WTC11 (cell line): ENCODE data around the gene PPP3CA. TPM values are rescaled to one million over a fixed set of nuclear protein-coding genes. Genes with fewer than 3 reads are reported as not detected.

ENCODE experiments used
- AR ChIP-seq: fragments of 250-450 bp; sonication (Bioruptor Pico); IDR thresholded peaks from 2 replicates; pipeline ENCODE4 v1.9.0; 2021; ENCODE audit warnings: mild to moderate bottlenecking
- ATF1 ChIP-seq: sonication (generic); formaldehyde crosslinking; IDR thresholded peaks from 2 replicates; pipeline ENCODE4 v1.8.1; 2023; ENCODE audit warnings: mild to moderate bottlenecking, moderate library complexity, missing genetic modification reagents
- ATF3 ChIP-seq: sonication (generic); formaldehyde crosslinking; conservative IDR thresholded peaks from 2 replicates; pipeline ENCODE4 v1.8.1; 2022; ENCODE audit warnings: mild to moderate bottlenecking, missing genetic modification reagents
- CBFB ChIP-seq: sonication (generic); formaldehyde crosslinking; IDR thresholded peaks from 2 replicates; pipeline ENCODE4 v1.8.1; 2022; ENCODE audit warnings: mild to moderate bottlenecking, low read depth, missing genetic modification reagents
- CREM ChIP-seq: sonication (generic); formaldehyde crosslinking; IDR thresholded peaks from 2 replicates; pipeline ENCODE4 v1.8.1; 2022; ENCODE audit warnings: mild to moderate bottlenecking, missing genetic modification reagents, moderate library complexity
- ETV6 ChIP-seq: sonication (generic); formaldehyde crosslinking; IDR thresholded peaks from 2 replicates; pipeline ENCODE4 v1.8.1; 2022; ENCODE audit warnings: mild to moderate bottlenecking, missing genetic modification reagents
- FOXP1 ChIP-seq: sonication (generic); formaldehyde crosslinking; IDR thresholded peaks from 2 replicates; pipeline ENCODE4 v1.8.0; 2022; ENCODE audit warnings: missing genetic modification reagents, mild to moderate bottlenecking, moderate library complexity, borderline replicate concordance
- FOXP4 ChIP-seq: sonication (generic); formaldehyde crosslinking; IDR thresholded peaks from 2 replicates; pipeline ENCODE4 v1.8.0; 2022; ENCODE audit warnings: mild to moderate bottlenecking, missing genetic modification reagents
- KAT7 ChIP-seq: sonication (generic); formaldehyde crosslinking; IDR thresholded peaks from 2 replicates; pipeline ENCODE4 v1.8.1; 2023; ENCODE audit warnings: missing genetic modification reagents, mild to moderate bottlenecking, borderline replicate concordance
- MYBL2 ChIP-seq: sonication (generic); formaldehyde crosslinking; IDR thresholded peaks from 2 replicates; pipeline ENCODE4 v1.8.1; 2023; ENCODE audit warnings: mild to moderate bottlenecking, moderate library complexity, missing genetic modification reagents
- OVOL2 ChIP-seq: fragments of 250-450 bp; sonication (Bioruptor Pico); IDR thresholded peaks from 2 replicates; pipeline ENCODE4 v1.9.0; 2021; ENCODE audit warnings: mild to moderate bottlenecking, borderline replicate concordance
- SP1 ChIP-seq: sonication (generic); formaldehyde crosslinking; conservative IDR thresholded peaks from 2 replicates; pipeline ENCODE4 v1.8.1; 2022; ENCODE audit warnings: missing genetic modification reagents
- STAT6 ChIP-seq: sonication (generic); formaldehyde crosslinking; conservative IDR thresholded peaks from 2 replicates; pipeline ENCODE4 v1.8.1; 2023; ENCODE audit warnings: mild to moderate bottlenecking, low read depth, missing genetic modification reagents, moderate library complexity
- USF1 ChIP-seq: sonication (generic); formaldehyde crosslinking; IDR thresholded peaks from 2 replicates; pipeline ENCODE4 v1.8.0; 2022; ENCODE audit warnings: mild to moderate bottlenecking, missing genetic modification reagents
- ZBTB43 ChIP-seq: sonication (generic); formaldehyde crosslinking; IDR thresholded peaks from 2 replicates; pipeline ENCODE4 v1.8.1; 2023; ENCODE audit warnings: mild to moderate bottlenecking, missing genetic modification reagents
- ZNF281 ChIP-seq: sonication (generic); formaldehyde crosslinking; IDR thresholded peaks from 2 replicates; pipeline ENCODE4 v1.8.0; 2023; ENCODE audit warnings: mild to moderate bottlenecking, missing genetic modification reagents
- ZNF423 ChIP-seq: fragments of 250-450 bp; sonication (Bioruptor Pico); IDR thresholded peaks from 2 replicates; pipeline ENCODE4 v2.1.2; 2022; ENCODE audit warnings: mild to moderate bottlenecking, moderate library complexity
- total RNA-seq: library from RNA; stranded (reverse); gene quantifications from 3 replicates; pipeline ENCODE4 v1.2.3, GENCODE V29; 2021

Gene PPP3CA
- total RNA-seq, 1 experiment from 2014 or later: 41.6 TPM

GRCh38 chr4:101346351-101347266, 717 bp downstream of the PPP3CA start (continued):
- TF ChIP-seq CREM (CRISPR knock-in tag) (no peak), FOXP1 (CRISPR knock-in tag) (peak; percentile 59; the same call in 1 of the 2 replicates), USF1 (CRISPR knock-in tag) (0 out of 2 replicates have a peak, but pooled peaks have one; percentile 20), ZBTB43 (CRISPR knock-in tag) (no peak), MYBL2 (CRISPR knock-in tag) (0 out of 2 replicates have a peak, but pooled peaks have one; percentile 20), ZNF423 (CRISPR knock-in tag) (no peak), ETV6 (CRISPR knock-in tag) (no peak), CBFB (CRISPR knock-in tag) (no peak), SP1 (CRISPR knock-in tag) (peak; percentile 11; the same call in 1 of the 2 replicates), ATF1 (no peak), ATF3 (CRISPR knock-in tag) (no peak), ZNF281 (CRISPR knock-in tag) (no peak), STAT6 (CRISPR knock-in tag) (no peak), AR (CRISPR knock-in tag) (no peak), OVOL2 (no peak), FOXP4 (CRISPR knock-in tag) (0 out of 2 replicates have a peak, but pooled peaks have one; percentile 17), KAT7 (0 out of 2 replicates have a peak, but pooled peaks have one; percentile 12)
